Effector CD4-positive, alpha-beta T cell (primary cell): ENCODE data around the gene ID2.
"Not testable (repeated sequence)": the region's sequence is repeated elsewhere in the genome, so short reads cannot be mapped to it uniquely, and the experiment has no call there.

Experiments used
- DNase-seq: peaks from one replicate; pipeline ENCODE4 v3.0.0-alpha.2; 2020

ID2 gene

GRCh38 chr2:8685697-8686358, 4.0 kb downstream of the ID2 start:
- peak; percentile 75 for DNase-seq

- no peak for DNase-seq
These were observed 10.1 kb downstream of the ID2 start for GRCh38 chr2:8691859-8692437.

GRCh38 chr2:8692783-8693156, 10.9 kb downstream of the ID2 start:
- no peak for DNase-seq

GRCh38 chr2:8693157-8693821, 11.4 kb downstream of the ID2 start:
- no peak for DNase-seq

- no peak for DNase-seq
These were observed 12.9 kb downstream of the ID2 start for GRCh38 chr2:8694737-8695136.

- no peak for DNase-seq
These were observed 15.3 kb downstream of the ID2 start for GRCh38 chr2:8697190-8697589.

GRCh38 chr2:8699839-8700238, 18.0 kb downstream of the ID2 start:
- no peak for DNase-seq

- no peak for DNase-seq
These were observed 20.0 kb downstream of the ID2 start for GRCh38 chr2:8701681-8702379.

- DNase-seq: no peak
These were observed 23.1 kb downstream of the ID2 start for GRCh38 chr2:8704906-8705305.

GRCh38 chr2:8709611-8710010, 27.8 kb downstream of the ID2 start:
- DNase-seq: no peak

GRCh38 chr2:8710951-8711350, 29.1 kb downstream of the ID2 start:
- no peak for DNase-seq

GRCh38 chr2:8714283-8714682, 32.4 kb downstream of the ID2 start:
- DNase-seq: no peak

GRCh38 chr2:8714971-8715370, 33.1 kb downstream of the ID2 start:
- DNase-seq: no peak

GRCh38 chr2:8719528-8719927, 37.7 kb downstream of the ID2 start:
- DNase-seq: no peak

- no peak for DNase-seq
These were observed 38.9 kb downstream of the ID2 start for GRCh38 chr2:8720741-8721140.

- DNase-seq: no peak
These were observed 39.6 kb downstream of the ID2 start for GRCh38 chr2:8721410-8721809.

- DNase-seq: no peak
These were observed 41.1 kb downstream of the ID2 start for GRCh38 chr2:8722986-8723385.

- no peak for DNase-seq
These were observed 44.0 kb downstream of the ID2 start for GRCh38 chr2:8725838-8726237.

GRCh38 chr2:8728305-8729015, 46.6 kb downstream of the ID2 start:
- DNase-seq: no peak

GRCh38 chr2:8729101-8729500, 47.2 kb downstream of the ID2 start:
- not testable (repeated sequence) for DNase-seq

- DNase-seq: no peak
These were observed 48.1 kb downstream of the ID2 start for GRCh38 chr2:8729939-8730338.

- DNase-seq: no peak
These were observed 50.7 kb downstream of the ID2 start for GRCh38 chr2:8732601-8733000.
